A673 (cell line): ENCODE results near the gene SLC24A4.

Experiments
- EZH2 ChIP-seq: fragments of 200-600 bp; sonication (generic); IDR thresholded peaks from 2 replicates; pipeline ENCODE4 v1.6.1; 2017; ENCODE audit warnings: borderline replicate concordance, low read depth, mild to moderate bottlenecking, mixed read lengths, antibody characterized with exemption, low read length; ENCODE audit not compliant: poor library complexity, severe bottlenecking
- TF ChIP-seq, protein P1 (sequence below): fragments of 300-800, 200-600 bp; sonication (generic); conservative IDR thresholded peaks from 2 replicates; pipeline ENCODE4 v1.5.1; 2017; ENCODE audit warnings: low read depth, mild to moderate bottlenecking, antibody characterized with exemption, low read length, moderate library complexity, mixed read lengths

DNA sequence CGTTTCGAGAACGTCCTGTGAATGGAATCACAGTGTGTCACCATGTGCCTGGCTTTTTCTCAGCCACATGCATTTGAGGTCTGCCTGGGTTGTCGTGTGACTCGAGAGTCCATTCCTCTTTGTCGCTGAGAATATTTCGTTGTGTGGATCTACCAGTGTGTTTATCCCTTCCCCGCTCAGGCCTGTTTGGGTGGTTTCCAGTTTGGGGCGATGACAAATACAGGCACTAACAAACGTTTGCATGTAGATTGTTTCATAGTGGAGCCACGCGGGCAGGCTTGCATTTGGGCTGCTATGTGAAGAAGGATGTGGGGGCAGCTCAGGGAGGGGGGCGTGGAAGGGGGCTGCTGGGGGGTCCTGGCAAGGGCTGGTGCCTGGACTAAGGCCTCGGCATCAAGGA, 204.8 kb downstream of the SLC24A4 start:
- TF ChIP-seq, protein P1, sequence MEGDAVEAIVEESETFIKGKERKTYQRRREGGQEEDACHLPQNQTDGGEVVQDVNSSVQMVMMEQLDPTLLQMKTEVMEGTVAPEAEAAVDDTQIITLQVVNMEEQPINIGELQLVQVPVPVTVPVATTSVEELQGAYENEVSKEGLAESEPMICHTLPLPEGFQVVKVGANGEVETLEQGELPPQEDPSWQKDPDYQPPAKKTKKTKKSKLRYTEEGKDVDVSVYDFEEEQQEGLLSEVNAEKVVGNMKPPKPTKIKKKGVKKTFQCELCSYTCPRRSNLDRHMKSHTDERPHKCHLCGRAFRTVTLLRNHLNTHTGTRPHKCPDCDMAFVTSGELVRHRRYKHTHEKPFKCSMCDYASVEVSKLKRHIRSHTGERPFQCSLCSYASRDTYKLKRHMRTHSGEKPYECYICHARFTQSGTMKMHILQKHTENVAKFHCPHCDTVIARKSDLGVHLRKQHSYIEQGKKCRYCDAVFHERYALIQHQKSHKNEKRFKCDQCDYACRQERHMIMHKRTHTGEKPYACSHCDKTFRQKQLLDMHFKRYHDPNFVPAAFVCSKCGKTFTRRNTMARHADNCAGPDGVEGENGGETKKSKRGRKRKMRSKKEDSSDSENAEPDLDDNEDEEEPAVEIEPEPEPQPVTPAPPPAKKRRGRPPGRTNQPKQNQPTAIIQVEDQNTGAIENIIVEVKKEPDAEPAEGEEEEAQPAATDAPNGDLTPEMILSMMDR = no peak
- TF ChIP-seq EZH2 = no peak
